ENCODE data around the gene KIDINS220.

DNA sequence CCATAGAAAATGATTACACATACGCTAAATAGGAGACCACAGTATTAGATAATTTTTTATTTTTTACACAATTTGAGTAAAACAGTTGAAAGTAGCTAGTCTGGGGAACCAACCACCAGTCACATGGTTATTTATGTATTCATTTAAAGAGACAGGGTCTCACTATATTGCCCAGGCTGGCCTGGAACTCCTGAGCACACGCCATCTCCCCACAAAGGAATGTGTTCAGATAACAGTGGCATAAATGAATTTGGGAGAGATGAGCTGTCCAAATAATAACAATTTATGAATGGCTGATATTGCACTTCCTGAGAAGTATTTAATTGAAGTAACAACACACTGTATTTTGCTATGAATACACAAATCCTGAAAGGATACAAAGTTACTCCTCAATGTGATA is 39.7 kb downstream of the KIDINS220 start:
- no peak for TF ChIP-seq CEBPB (IDR thresholded peaks at IDR 0.05)
- TF ChIP-seq CREB1 (IDR thresholded peaks at IDR 0.05; ENCODE audit: low read depth) = no peak
- TF ChIP-seq ZBTB7A (IDR thresholded peaks at IDR 0.05; ENCODE audit: low read depth) = no peak
- TF ChIP-seq, protein P1, sequence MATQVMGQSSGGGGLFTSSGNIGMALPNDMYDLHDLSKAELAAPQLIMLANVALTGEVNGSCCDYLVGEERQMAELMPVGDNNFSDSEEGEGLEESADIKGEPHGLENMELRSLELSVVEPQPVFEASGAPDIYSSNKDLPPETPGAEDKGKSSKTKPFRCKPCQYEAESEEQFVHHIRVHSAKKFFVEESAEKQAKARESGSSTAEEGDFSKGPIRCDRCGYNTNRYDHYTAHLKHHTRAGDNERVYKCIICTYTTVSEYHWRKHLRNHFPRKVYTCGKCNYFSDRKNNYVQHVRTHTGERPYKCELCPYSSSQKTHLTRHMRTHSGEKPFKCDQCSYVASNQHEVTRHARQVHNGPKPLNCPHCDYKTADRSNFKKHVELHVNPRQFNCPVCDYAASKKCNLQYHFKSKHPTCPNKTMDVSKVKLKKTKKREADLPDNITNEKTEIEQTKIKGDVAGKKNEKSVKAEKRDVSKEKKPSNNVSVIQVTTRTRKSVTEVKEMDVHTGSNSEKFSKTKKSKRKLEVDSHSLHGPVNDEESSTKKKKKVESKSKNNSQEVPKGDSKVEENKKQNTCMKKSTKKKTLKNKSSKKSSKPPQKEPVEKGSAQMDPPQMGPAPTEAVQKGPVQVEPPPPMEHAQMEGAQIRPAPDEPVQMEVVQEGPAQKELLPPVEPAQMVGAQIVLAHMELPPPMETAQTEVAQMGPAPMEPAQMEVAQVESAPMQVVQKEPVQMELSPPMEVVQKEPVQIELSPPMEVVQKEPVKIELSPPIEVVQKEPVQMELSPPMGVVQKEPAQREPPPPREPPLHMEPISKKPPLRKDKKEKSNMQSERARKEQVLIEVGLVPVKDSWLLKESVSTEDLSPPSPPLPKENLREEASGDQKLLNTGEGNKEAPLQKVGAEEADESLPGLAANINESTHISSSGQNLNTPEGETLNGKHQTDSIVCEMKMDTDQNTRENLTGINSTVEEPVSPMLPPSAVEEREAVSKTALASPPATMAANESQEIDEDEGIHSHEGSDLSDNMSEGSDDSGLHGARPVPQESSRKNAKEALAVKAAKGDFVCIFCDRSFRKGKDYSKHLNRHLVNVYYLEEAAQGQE (IDR thresholded peaks at IDR 0.05; ENCODE audit: low read depth) = no peak
- TF ChIP-seq RAD21 (IDR thresholded peaks at IDR 0.05; ENCODE audit: low read depth) = no peak
- TF ChIP-seq YY1 (IDR thresholded peaks at IDR 0.05; ENCODE audit: low read depth) = no peak
- TF ChIP-seq NFIC (IDR thresholded peaks at IDR 0.05) = no peak
- TF ChIP-seq, protein P2, sequence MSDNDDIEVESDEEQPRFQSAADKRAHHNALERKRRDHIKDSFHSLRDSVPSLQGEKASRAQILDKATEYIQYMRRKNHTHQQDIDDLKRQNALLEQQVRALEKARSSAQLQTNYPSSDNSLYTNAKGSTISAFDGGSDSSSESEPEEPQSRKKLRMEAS (IDR thresholded peaks at IDR 0.05) = no peak

Data from Ishikawa (cell line).